ENCODE results near the gene SEMA5B.

DNA sequence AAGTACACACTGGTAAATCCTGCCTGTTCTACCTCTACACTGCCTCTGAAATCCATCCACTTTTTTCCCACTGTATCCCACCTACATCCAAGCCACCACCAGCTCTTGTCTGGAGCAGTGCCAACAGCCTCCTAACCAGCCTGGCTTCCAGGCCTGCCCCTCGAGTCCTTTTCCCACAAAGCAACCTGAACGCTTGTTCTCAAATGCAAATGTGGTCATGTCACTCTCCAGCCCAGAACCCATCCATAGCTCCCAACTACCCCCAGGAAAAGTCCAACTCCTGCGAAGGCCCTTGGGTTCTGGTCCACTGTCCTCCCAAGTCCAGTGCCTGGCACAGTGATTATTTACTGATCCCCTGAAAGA lies 83.8 kb downstream of the SEMA5B start:
- TF ChIP-seq, protein P1, sequence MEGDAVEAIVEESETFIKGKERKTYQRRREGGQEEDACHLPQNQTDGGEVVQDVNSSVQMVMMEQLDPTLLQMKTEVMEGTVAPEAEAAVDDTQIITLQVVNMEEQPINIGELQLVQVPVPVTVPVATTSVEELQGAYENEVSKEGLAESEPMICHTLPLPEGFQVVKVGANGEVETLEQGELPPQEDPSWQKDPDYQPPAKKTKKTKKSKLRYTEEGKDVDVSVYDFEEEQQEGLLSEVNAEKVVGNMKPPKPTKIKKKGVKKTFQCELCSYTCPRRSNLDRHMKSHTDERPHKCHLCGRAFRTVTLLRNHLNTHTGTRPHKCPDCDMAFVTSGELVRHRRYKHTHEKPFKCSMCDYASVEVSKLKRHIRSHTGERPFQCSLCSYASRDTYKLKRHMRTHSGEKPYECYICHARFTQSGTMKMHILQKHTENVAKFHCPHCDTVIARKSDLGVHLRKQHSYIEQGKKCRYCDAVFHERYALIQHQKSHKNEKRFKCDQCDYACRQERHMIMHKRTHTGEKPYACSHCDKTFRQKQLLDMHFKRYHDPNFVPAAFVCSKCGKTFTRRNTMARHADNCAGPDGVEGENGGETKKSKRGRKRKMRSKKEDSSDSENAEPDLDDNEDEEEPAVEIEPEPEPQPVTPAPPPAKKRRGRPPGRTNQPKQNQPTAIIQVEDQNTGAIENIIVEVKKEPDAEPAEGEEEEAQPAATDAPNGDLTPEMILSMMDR (IDR thresholded peaks at IDR 0.05; ENCODE audit: low read length), result no peak
- no peak for TF ChIP-seq EZH2 (optimal IDR thresholded peaks at IDR 0.05; ENCODE audit: low read depth, low read length)
- no peak for TF ChIP-seq EZH2phosphoT487 (IDR thresholded peaks at IDR 0.05; ENCODE audit: low read length)

Data from MM.1S (cell line).